AML-193 (cell line): ENCODE measurements around the gene FAM168A.
A peak's percentile ranks its signal among the peaks of the same experiment; 100 is the strongest.

Source experiments
- DNase-seq, 2 experiments: peaks; one replicate each; lab custom pipeline; 2025; lab: John Stamatoyannopoulos, UW

Gene FAM168A

GRCh38 chr11:73401217-73401923, 196.5 kb downstream of the FAM168A start:
- no peak for DNase-seq

DNA sequence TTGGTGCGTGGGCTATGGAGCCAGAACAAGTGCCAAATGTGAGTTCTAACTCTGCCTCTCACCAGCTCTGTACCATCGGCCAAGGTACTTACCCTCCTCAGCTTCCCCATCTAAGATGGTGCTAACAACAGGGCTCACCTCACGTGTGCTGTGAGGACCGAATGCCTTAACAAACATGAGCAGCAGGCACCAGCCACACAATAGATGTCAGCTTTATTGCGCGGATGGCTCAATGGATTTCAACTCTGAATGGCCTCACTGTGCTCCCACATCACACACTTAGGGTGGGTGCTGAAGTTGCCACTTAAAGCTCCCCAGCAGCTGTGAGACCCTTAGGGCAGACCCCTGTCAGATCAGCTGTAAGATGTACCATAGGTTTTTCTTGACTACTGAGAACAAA, 197.6 kb downstream of the FAM168A start:
- no peak for DNase-seq

DNA sequence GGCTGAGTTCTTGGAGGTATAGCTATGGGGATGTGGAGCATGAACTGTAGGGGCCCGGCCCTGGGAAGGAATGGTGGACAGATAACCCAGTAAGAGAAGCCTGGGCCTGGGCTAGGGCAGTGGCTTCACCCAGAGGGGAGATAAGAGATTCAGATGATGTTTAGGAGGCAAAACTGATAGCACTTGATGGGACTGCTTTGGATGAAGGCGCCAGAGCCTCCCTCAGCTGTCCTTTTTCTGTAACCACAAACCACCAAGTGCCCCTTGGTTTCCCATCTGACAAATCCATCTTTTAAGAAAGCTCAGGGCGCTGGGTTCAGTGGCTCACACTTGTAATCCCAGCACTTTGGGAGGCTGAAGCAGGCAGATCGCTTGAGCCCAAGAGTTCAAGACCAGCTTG, 198.3 kb downstream of the FAM168A start:
- DNase-seq = no peak

DNA sequence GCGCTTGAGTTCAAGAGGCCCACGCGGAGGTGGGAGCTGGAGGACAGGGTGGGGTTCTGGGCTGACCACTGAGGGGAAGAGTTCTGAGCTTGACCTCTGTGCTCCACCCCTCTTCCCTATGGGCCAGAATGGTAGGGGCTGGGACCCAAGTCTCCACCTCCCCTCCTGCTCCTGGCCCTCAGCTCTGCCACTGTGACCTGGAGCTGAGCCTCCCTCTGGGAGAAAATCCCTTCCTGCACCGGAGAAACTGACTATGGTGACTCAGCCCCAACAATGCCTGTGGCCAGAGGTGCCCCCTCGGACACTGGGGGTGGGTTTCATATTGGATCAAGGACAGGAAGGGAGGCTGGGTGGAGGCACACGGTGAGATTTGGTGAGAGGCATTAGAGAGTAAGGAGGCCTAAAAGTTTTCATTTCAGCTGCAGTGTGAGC, 198.7 kb downstream of the FAM168A start:
- no peak for DNase-seq

DNA sequence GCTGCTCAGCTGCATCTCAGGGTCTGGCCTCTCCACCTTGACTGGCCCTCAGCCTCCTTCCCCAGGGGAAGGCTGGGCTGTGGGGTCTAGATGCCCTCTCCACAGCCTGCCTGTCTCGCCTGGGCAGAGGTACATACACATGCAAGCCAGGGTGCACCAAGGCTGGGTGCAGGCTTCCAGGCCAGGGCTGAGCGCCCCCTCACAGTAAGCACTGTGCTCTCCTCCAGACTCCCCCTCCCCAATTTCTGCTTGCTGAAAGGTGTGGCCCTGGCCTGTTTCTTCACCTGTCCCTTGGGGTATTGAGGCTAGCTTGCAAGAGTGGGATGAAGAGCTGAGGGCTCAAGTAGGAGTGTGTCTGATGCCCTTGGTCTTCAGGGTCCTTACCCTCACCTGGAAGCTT, 199.2 kb downstream of the FAM168A start:
- no peak for DNase-seq

- DNase-seq = no peak
Observed at GRCh38 chr11:73398132-73398526, 199.8 kb downstream of the FAM168A start.

- DNase-seq = no peak
Observed at GRCh38 chr11:73397468-73398131, 200.3 kb downstream of the FAM168A start.

- no peak for DNase-seq
Observed at GRCh38 chr11:73396985-73397384, 200.9 kb downstream of the FAM168A start.

GRCh38 chr11:73396251-73396930, 201.5 kb downstream of the FAM168A start:
- no peak for DNase-seq

DNA sequence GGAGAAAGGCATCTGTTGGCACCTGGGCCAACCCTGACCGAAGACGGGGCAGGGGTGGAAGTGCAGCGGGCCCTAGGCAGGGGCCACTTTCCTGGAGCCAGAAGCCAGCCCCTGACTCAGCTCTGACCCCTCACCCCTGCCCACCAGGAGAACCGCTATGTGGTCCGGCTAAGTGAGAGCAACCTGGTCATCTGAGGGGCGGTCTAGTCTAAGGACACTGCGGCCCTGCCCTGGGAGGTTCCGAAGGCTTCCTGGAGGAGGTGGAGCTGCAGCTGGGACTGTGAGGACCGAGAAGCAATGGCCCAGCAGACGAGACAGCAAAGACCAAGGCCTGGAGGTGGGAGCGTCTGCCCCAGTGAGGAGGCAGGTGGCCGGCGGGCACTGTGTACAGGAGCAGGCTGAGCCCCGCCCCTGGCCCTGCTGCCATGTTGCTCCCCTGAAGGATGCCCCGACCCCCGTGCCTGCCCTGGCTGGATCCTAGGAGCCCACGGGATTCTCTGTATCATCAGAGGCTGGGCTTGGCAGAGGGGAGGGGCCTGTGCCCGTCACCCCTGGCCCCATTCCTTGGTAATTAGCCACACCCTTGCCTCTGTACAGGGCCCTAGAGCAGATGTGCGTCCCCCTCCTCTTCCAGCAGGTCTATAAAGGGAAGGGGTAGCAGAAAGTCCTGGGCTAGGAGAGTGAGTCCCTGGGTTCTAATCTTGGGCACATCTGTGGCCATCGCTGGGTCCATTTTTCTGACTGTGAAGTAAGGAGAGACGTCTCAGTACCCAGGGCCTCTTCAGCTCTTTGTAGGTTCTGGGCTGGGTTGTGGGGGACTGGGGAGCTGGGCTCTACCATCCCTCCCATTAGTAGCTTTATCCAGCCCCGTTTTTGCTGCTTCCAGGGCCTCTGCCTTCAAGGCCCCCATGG, 202.4 kb downstream of the FAM168A start:
- no peak for DNase-seq

DNA sequence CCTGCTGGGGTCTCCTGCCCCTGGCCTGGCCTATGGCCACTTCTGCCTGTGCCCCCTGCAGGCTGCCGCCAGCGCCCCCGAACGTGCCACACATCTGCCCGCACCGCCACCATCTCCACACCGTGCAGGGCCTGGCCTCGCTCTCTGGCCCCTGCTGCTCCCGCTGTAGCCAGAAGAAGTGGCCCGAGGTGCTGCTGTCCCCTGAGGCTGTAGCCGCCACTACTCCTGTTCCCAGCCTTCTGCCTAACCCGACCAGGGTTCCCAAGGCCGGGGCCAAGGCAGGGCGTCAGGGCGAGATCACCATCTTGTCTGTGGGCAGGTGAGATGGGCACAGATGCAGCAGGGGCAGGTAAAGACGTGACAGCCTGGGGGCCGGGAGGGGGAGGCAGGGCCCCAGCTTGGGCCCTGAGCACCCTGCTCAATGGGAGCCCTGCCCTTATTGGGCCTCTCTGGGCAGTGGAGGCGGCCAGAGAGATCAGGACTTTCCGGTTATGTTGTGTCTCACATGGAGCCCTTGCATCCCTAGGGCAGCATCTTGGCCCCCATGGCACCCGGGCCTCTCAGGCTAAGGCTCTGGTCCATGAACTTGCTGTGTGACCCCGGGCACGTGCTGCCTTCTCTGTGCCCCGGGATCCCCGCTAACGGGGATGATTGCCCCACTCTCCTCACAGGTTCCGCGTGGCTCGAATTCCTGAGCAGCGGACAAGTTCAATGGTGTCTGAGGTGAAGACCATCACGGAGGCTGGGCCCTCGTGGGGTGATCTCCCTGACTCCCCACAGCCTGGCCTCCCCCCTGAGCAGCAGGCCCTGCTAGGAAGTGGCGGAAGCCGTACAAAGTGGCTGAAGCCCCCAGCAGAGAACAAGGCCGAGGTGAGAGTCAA, 203.3 kb downstream of the FAM168A start:
- no peak for DNase-seq

DNA sequence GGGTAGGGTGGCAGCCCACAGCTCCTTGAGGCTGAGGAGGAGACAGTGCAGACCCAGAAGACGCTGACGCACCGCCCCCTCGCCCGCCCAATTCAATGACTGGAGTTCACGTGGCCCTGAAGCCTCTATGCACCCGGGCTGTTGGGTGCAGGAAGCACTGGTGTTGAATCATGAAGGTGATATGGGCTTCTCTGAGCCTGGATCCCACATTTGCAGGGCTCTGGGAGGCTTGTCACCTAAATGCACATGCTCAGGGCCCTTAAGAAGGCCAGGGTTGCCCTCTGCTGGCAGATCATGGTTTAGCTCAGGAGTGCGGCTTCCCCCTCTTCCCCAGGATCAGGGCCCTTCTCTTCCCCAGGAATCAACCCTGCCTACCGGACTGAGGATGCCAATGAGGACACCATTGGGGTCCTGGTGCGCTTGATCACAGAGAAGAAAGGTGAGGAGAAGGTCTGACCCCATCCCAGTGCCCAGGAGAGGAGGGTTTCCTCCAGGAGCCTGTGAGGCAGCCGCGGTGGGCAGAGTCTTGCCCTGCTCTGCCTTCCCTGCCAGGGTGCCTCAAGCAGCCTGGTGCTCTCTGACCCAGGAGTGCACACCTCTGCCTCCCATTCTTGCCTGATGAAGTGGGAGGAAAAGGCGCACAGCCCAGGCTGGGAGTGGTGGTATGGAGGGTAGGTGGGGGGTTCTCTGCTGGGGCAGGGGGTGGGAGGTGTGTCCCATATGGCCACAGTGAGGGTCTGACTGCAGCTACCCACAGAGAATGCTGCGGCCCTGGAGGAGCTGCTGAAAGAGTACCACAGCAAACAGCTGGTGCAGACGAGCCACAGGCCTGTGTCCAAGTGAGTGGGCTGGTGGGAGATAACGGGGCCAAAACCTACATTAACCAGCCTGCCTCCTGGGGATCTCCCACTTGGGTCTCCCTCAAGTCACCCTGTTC, 204.2 kb downstream of the FAM168A start:
- DNase-seq = peak; percentile 54 to 55

DNA sequence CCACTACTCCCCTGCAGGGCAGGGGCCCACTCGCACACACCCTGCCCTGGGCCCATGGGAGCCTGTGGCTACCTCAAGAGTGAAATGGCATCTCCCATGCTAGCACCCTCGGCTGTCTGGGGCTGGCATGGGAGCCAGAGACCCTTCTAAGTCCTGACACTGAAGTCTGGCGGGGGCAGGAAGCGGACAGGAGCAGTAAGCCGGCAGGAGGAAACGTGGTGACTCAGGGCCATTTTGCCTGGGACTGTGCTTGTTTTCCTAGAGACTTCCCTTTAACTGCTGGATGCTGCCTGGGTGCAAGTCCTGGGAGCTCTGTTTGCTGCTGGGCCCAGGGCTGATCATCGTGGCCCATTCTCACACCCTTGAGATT, 204.9 kb downstream of the FAM168A start:
- DNase-seq = no peak

DNA sequence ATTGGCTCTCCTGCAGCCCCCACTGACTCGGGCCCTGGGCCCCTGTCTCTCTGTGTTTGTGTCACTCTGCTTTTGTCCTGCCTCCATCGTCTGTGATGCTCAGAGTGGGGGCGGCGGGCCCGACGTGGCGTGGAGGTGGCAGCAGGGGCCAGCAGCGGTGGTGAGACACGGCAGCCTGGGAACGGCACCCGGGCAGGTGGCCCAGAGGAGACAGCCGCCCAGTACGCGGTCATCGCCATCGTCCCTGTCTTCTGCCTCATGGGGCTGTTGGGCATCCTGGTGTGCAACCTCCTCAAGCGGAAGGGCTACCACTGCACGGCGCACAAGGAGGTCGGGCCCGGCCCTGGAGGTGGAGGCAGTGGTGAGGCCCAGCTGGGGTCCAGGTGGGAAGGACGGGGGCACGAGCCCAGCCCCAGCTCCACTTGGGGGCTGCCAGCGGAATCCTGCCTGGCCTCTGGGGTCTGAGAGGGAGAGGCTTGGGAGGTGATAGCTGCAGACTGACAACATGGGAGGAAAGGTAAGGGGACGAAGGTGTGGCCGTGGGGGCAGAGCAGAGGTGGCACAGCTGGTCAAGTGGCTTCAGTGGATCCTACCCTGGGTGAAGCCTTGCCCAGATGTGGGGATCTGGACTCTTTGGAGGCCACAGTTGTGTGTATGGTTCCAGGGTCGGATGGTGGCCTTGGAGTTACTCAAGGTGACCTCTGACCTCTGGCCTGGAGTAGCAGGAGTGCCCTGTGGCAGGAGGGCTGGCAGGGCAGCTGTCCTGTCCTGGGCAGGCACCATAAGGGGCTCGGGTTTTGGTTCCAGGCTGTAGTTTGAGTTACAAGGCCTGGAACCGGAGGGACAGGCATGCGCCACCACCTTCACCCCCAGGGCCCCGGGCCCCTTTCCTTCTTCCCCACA, 205.6 kb downstream of the FAM168A start:
- no peak for DNase-seq

GRCh38 chr11:73391665-73392064, 206.2 kb downstream of the FAM168A start:
- DNase-seq = no peak

DNA sequence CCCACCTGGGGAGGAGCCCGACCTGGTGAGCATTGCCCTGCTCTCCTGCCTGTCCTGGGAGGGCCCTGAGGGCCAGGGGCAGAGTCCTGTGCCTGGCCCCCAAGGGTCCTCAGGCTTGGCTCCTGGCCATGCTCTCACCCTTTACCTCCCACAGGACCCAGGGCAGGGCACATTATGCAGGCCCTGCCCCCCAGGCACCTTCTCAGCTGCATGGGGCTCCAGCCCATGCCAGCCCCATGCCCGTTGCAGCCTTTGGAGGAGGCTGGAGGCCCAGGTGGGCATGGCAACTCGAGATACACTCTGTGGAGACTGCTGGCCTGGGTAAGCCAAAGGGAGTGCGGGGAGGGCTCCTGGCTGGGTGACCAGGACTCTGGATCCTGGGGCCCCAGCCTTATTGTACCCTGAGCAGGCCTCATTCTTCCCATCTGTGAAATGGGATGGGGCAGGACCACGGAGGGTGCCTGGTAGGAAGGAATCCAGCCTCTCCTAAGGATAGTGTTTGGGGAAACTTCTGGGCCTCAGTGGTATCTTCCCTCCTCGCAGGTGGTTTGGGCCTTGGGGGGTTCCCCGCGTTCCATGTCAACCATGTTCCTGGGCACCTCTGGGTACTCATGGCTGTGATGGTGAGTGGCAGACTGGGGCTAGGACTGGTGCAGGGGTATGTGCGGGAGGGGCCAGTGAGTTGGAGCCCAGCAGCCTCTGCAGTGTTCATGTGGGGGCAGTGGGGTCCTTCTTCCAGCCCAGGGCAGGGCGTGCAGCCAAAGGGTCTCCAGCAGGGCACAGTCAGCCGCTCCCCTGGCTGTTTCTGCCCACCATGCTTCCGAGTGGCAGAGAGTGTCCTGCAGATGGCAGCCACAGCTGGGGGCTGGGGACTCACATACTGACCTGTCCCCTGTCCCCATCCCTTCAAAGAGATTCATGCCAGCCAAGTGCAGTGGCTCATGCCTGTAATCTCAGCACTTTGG, 207.0 kb downstream of the FAM168A start:
- DNase-seq = no peak

- DNase-seq = no peak
Observed at GRCh38 chr11:73389916-73390315, 208.0 kb downstream of the FAM168A start.

GRCh38 chr11:73389134-73389525, 208.8 kb downstream of the FAM168A start:
- no peak for DNase-seq
